DOHH2 (cell line): ENCODE data around the gene PSTPIP1.

Source experiments
- H3F3A ChIP-seq: fragments of 200-600 bp; sonication (generic), shearing (Covaris generic); 2 replicates; pipeline ENCODE4 v1.6.0; 2016; ENCODE audit warnings: antibody characterized with exemption, mild to moderate bottlenecking; ENCODE audit not compliant: control insufficient read depth, insufficient read depth
- H3K27ac ChIP-seq: fragments of 200-600 bp; sonication (generic); 2 replicates; pipeline ENCODE4 v1.5.1; 2014; ENCODE audit warnings: low read depth, mild to moderate bottlenecking, low read length, moderate library complexity
- H3K27me3 ChIP-seq: fragments of 200-600 bp; sonication (generic); 2 replicates; pipeline ENCODE4 v1.6.1; 2014; ENCODE audit warnings: mild to moderate bottlenecking, low read length, mixed read lengths; ENCODE audit not compliant: control insufficient read depth
- H3K36me3 ChIP-seq: fragments of 200-600 bp; sonication (generic); 2 replicates; pipeline ENCODE4 v1.6.1; 2014; ENCODE audit warnings: mild to moderate bottlenecking, low read length, moderate library complexity, mixed read lengths; ENCODE audit not compliant: control insufficient read depth
- H3K4me1 ChIP-seq: fragments of 200-600 bp; sonication (generic); 2 replicates; pipeline ENCODE4 v1.6.1; 2014; ENCODE audit warnings: mild to moderate bottlenecking, low read length, mixed read lengths; ENCODE audit not compliant: control insufficient read depth
- H3K4me2 ChIP-seq: fragments of 200-600 bp; sonication (generic); 2 replicates; pipeline ENCODE4 v1.6.0; 2014; ENCODE audit warnings: mild to moderate bottlenecking, low read length, moderate library complexity
- H3K4me3 ChIP-seq: fragments of 200-600 bp; sonication (generic); 2 replicates; pipeline ENCODE4 v1.5.1; 2014; ENCODE audit warnings: mild to moderate bottlenecking, low read length, mixed read lengths
- H3K79me2 ChIP-seq: fragments of 200-600 bp; sonication (generic); 2 replicates; pipeline ENCODE4 v1.6.1; 2014; ENCODE audit warnings: mild to moderate bottlenecking, low read length, mixed read lengths; ENCODE audit not compliant: control insufficient read depth
- H3K9me2 ChIP-seq: fragments of 200-600 bp; sonication (generic); replicated peaks from 2 replicates; pipeline ENCODE4 v1.6.1; 2014; ENCODE audit warnings: mild to moderate bottlenecking, low read length, mixed read lengths; ENCODE audit not compliant: control insufficient read depth
- H3K9me3 ChIP-seq: fragments of 200-600 bp; sonication (generic); 2 replicates; pipeline ENCODE4 v1.6.1; 2014; ENCODE audit warnings: antibody characterized with exemption, low read length, mixed read lengths; ENCODE audit not compliant: control insufficient read depth, insufficient read depth
- H4K20me1 ChIP-seq: fragments of 200-600 bp; sonication (generic); 2 replicates; pipeline ENCODE4 v1.6.0; 2014; ENCODE audit warnings: low read depth, mild to moderate bottlenecking, antibody characterized with exemption, low read length, moderate library complexity; ENCODE audit not compliant: control insufficient read depth, insufficient read depth
- EZH2phosphoT487 ChIP-seq: fragments of 200-600 bp; sonication (generic); IDR thresholded peaks from 2 replicates; pipeline ENCODE4 v1.6.1; 2017; ENCODE audit warnings: borderline replicate concordance, mild to moderate bottlenecking, antibody characterized with exemption, low read length, moderate library complexity, mixed read lengths
- TF ChIP-seq, protein P1 (sequence below): fragments of 200-600 bp; sonication (generic); IDR thresholded peaks from one replicate; pipeline ENCODE4 v1.5.1; 2014; ENCODE audit warnings: antibody characterized with exemption, mild to moderate bottlenecking, low read depth, low read length; ENCODE audit not compliant: poor library complexity, severe bottlenecking

The PSTPIP1 gene

DNA sequence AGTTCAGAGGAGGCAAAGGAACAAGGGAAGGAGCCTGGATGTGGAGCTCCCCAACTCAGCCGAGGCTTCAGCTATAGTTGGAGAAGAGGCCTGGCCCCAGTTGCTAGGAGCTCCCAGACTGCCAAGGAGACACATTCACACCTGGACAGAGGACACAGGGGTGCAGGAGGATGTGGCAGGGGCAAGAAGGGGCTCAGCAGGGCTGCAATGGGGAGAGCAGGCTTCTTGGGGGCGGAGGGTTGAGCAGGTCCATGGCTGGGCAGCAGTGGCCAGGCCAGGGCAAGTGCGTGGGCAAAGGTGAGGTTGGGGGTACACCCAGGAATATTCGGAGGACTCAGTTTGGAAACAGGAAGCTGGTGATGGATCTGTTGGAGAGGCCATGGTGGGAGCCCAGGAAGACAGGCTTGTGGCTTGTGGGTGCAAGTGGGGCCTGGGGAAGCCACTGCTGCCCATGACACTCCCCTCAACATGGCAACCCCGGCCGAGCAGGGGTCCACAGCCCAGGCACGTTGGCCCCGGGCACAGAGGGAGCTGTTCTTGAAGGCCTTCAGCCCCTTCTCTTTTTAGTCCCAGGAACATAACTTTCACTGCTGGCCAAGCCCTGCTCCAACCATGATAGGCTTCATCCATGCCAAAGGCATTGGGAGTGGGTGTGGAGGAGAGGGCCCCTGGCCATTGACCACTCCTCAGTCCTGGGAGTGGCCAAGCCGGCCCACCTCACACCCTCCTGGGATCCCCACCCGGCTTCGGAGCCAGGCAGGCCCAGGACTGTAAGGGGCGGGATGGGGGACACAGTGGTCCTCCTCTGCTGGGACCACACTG is 42.7 kb downstream of the PSTPIP1 start:
- Histone ChIP-seq H3K27ac (no peak overlapping the region), H3K36me3 (peaks cover 34% of the 10 kb centered on the region), H3F3A (no peaks in the 10 kb centered on the region; the same call in 1 of the 2 replicates), H3K4me3 (no peak overlapping the region), H4K20me1 (no peaks in the 10 kb centered on the region), H3K9me3 (peaks cover 10% of the 10 kb centered on the region; the same call in 1 of the 2 replicates), H3K4me1 (no peaks in the 10 kb centered on the region), H3K27me3 (no peaks in the 10 kb centered on the region), H3K9me2 (no peaks in the 10 kb centered on the region), H3K79me2 (no peaks in the 10 kb centered on the region), H3K4me2 (no peak overlapping the region)
- TF ChIP-seq, protein P1, sequence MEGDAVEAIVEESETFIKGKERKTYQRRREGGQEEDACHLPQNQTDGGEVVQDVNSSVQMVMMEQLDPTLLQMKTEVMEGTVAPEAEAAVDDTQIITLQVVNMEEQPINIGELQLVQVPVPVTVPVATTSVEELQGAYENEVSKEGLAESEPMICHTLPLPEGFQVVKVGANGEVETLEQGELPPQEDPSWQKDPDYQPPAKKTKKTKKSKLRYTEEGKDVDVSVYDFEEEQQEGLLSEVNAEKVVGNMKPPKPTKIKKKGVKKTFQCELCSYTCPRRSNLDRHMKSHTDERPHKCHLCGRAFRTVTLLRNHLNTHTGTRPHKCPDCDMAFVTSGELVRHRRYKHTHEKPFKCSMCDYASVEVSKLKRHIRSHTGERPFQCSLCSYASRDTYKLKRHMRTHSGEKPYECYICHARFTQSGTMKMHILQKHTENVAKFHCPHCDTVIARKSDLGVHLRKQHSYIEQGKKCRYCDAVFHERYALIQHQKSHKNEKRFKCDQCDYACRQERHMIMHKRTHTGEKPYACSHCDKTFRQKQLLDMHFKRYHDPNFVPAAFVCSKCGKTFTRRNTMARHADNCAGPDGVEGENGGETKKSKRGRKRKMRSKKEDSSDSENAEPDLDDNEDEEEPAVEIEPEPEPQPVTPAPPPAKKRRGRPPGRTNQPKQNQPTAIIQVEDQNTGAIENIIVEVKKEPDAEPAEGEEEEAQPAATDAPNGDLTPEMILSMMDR, result no peak
- TF ChIP-seq EZH2phosphoT487, result no peak

DNA sequence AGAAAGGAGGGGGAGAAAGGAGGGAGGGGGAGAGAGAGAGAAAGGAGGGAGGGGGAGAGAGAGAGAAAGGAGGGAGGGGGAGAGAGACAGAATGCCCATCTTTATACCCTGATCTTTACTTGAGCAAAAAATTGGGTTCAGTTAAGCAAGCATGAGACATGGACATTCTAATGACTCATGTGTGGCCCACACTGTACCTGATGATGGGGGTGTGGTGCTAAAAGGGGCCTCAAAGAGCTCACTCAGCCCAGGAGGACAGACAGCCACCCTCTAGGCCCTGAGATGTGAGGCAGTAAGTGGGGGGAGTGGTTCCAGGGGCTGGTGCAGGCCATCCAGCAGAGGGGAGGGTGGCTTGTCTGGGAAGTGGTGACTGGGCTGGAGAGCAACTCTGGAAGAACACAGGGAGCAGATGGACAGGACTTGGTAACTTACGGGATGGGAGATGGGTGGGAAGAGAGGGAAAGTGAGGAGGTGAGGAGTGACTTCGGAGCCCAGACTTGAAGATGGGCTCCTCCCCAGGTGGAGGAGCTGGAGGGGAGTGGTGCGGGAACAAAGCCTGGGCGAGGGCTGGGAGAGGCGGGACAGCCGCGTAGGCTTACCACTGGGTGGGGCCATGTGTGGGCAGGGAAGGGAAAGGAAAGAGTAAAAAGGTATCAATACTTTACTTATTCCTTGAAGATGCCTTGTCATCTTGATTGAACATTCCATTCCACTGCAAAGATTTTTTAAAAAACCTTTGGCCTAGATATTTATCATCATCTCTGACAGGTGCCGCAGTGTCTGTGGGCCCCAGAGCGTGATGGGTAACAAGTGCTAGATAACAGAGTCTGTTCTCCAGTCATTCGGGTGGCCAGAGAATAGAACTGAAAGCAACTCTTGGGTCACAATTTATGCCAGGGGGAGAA is 43.6 kb downstream of the PSTPIP1 start:
- Histone ChIP-seq H3F3A (no peaks in the 10 kb centered on the region; the same call in 1 of the 2 replicates), H3K79me2 (no peaks in the 10 kb centered on the region), H3K27me3 (no peaks in the 10 kb centered on the region), H3K27ac (no peak overlapping the region), H3K4me2 (no peak overlapping the region), H3K36me3 (peaks cover 39% of the 10 kb centered on the region), H3K9me2 (no peaks in the 10 kb centered on the region), H3K9me3 (peaks cover 10% of the 10 kb centered on the region; the same call in 1 of the 2 replicates), H3K4me1 (no peaks in the 10 kb centered on the region), H3K4me3 (no peak overlapping the region), H4K20me1 (no peaks in the 10 kb centered on the region)
- TF ChIP-seq, protein P1, result no peak
- no peak for TF ChIP-seq EZH2phosphoT487

DNA sequence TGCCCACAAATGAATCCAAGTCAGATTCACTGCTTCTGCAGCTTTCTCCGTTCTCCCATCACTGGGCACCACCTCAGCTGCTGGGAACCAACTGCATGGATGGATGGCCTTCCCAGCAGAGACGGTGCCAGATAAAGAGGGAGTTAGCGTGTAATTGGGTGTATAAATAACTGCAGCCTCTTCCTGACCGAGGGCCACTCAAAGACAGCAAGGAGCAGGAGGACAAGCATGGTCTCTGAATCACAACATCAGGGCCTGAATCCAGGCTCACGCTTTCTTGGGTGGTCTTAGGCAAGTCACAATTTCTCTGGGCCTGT is 44.2 kb downstream of the PSTPIP1 start:
- H3F3A ChIP-seq, result no peaks in the 10 kb centered on the region; the same call in 1 of the 2 replicates
- H3K9me2 ChIP-seq, result no peaks in the 10 kb centered on the region
- H3K27ac ChIP-seq, result no peak overlapping the region
- no peaks in the 10 kb centered on the region for H4K20me1 ChIP-seq
- no peaks in the 10 kb centered on the region for H3K4me1 ChIP-seq
- H3K4me3 ChIP-seq, result no peak overlapping the region
- no peak for TF ChIP-seq EZH2phosphoT487
- TF ChIP-seq, protein P1, result no peak
- H3K79me2 ChIP-seq, result no peaks in the 10 kb centered on the region
- H3K36me3 ChIP-seq, result peaks cover 41% of the 10 kb centered on the region
- peaks cover 10% of the 10 kb centered on the region; the same call in 1 of the 2 replicates for H3K9me3 ChIP-seq
- no peak overlapping the region for H3K4me2 ChIP-seq
- H3K27me3 ChIP-seq, result no peaks in the 10 kb centered on the region
